Neural crest cell (in vitro differentiated cells): ENCODE results near the gene ATG14. TPM values are rescaled to one million over a fixed set of nuclear protein-coding genes. Genes with fewer than 3 reads are reported as not detected.
A peak's percentile ranks its signal among the peaks of the same experiment; 100 is the strongest.
"Not testable (repeated sequence)": the region's sequence is repeated elsewhere in the genome, so short reads cannot be mapped to it uniquely, and the experiment has no call there.

Source experiments
- DNase-seq: peaks from one replicate; pipeline ENCODE4 v3.0.0; 2021; ENCODE audit warnings: low read depth, mixed read lengths, low spot score
- H3K27ac Mint-ChIP-seq: one replicate; pipeline ENCODE4 v1.8.0; 2021; ENCODE audit warnings: mild to moderate bottlenecking, mixed read lengths; ENCODE audit not compliant: unreplicated experiment
- H3K27me3 Mint-ChIP-seq: 2 replicates; pipeline ENCODE4 v1.8.0; 2021; ENCODE audit warnings: low read depth, mild to moderate bottlenecking, mixed read lengths
- H3K36me3 Mint-ChIP-seq: 2 replicates; pipeline ENCODE4 v1.8.0; 2021; ENCODE audit warnings: low read depth, mild to moderate bottlenecking, mixed read lengths
- H3K4me1 Mint-ChIP-seq: 2 replicates; pipeline ENCODE4 v1.8.0; 2021; ENCODE audit warnings: mixed read lengths
- H3K4me3 Mint-ChIP-seq: one replicate; pipeline ENCODE4 v1.8.0; 2021; ENCODE audit warnings: mild to moderate bottlenecking, mixed read lengths
- H3K9me3 Mint-ChIP-seq: 2 replicates; pipeline ENCODE4 v1.8.0; 2021; ENCODE audit warnings: mixed read lengths
- CTCF ChIP-seq: fragments of 200-600 bp; sonication (generic); conservative IDR thresholded peaks from 2 replicates; pipeline ENCODE4 v1.5.0; 2021; ENCODE audit warnings: antibody characterized with exemption, mild to moderate bottlenecking
- total RNA-seq: library from RNA; stranded (reverse); gene quantifications from 2 replicates; pipeline ENCODE4 v1.2.1, GENCODE V29; 2021

Gene ATG14
- total RNA-seq, 1 donor from 2014 or later = 8.9 TPM

- H3K4me1 Mint-ChIP-seq = peaks cover 7% of the 10 kb centered on the region
- no peak overlapping the region for H3K27ac Mint-ChIP-seq
- H3K4me3 Mint-ChIP-seq = no peak overlapping the region
- peaks cover 4% of the 10 kb centered on the region for H3K36me3 Mint-ChIP-seq
- H3K9me3 Mint-ChIP-seq = no peaks in the 10 kb centered on the region
- TF ChIP-seq CTCF = no peak
- no peaks in the 10 kb centered on the region for H3K27me3 Mint-ChIP-seq
- DNase-seq = no peak
These were observed 64.6 kb downstream of the ATG14 start for GRCh38 chr14:55347040-55347439.

- not testable (repeated sequence) for H3K27ac Mint-ChIP-seq, H3K36me3 Mint-ChIP-seq, H3K9me3 Mint-ChIP-seq, H3K4me3 Mint-ChIP-seq, H3K27me3 Mint-ChIP-seq, DNase-seq, H3K4me1 Mint-ChIP-seq
These were observed 67.0 kb downstream of the ATG14 start for GRCh38 chr14:55344582-55345163.

- no peaks in the 10 kb centered on the region for H3K27me3 Mint-ChIP-seq
- H3K9me3 Mint-ChIP-seq = no peaks in the 10 kb centered on the region
- TF ChIP-seq CTCF = no peak
- no peak for DNase-seq
- H3K4me1 Mint-ChIP-seq = peaks cover 10% of the 10 kb centered on the region
- no peak overlapping the region for H3K4me3 Mint-ChIP-seq
- H3K36me3 Mint-ChIP-seq = no peaks in the 10 kb centered on the region
- H3K27ac Mint-ChIP-seq = no peak overlapping the region
These were observed 69.8 kb downstream of the ATG14 start for GRCh38 chr14:55341781-55342180.

- Mint-ChIP-seq H3K9me3 (no peaks in the 10 kb centered on the region), H3K4me1 (peaks cover 10% of the 10 kb centered on the region), H3K36me3 (no peaks in the 10 kb centered on the region), H3K27me3 (no peaks in the 10 kb centered on the region), H3K27ac (peak overlapping the region; percentile 38), H3K4me3 (no peak overlapping the region)
- no peak for DNase-seq
- no peak for TF ChIP-seq CTCF
These were observed 71.1 kb downstream of the ATG14 start for GRCh38 chr14:55340482-55340881.

GRCh38 chr14:55339770-55340169 is 71.9 kb downstream of the ATG14 start:
- no peaks in the 10 kb centered on the region for H3K9me3 Mint-ChIP-seq
- H3K36me3 Mint-ChIP-seq = no peaks in the 10 kb centered on the region
- TF ChIP-seq CTCF = no peak
- H3K27ac Mint-ChIP-seq = no peak overlapping the region
- no peaks in the 10 kb centered on the region for H3K27me3 Mint-ChIP-seq
- H3K4me3 Mint-ChIP-seq = no peak overlapping the region
- no peak for DNase-seq
- peaks cover 10% of the 10 kb centered on the region for H3K4me1 Mint-ChIP-seq

- no peak for DNase-seq
- Mint-ChIP-seq H3K27me3 (no peaks in the 10 kb centered on the region), H3K27ac (no peak overlapping the region), H3K36me3 (no peaks in the 10 kb centered on the region), H3K4me1 (no peaks in the 10 kb centered on the region), H3K9me3 (no peaks in the 10 kb centered on the region), H3K4me3 (no peak overlapping the region)
- no peak for TF ChIP-seq CTCF
These were observed 74.9 kb downstream of the ATG14 start for GRCh38 chr14:55336691-55337090.
